NCI-H146 treated with DMSO at 0.1 percent for 48 hours (cell line): ENCODE measurements around the gene RFX1.

Experiments used
- DNase-seq: peaks from one replicate; lab custom pipeline; 2025; ENCODE audit not compliant: unreplicated experiment; lab: John Stamatoyannopoulos, UW

The RFX1 gene

DNA sequence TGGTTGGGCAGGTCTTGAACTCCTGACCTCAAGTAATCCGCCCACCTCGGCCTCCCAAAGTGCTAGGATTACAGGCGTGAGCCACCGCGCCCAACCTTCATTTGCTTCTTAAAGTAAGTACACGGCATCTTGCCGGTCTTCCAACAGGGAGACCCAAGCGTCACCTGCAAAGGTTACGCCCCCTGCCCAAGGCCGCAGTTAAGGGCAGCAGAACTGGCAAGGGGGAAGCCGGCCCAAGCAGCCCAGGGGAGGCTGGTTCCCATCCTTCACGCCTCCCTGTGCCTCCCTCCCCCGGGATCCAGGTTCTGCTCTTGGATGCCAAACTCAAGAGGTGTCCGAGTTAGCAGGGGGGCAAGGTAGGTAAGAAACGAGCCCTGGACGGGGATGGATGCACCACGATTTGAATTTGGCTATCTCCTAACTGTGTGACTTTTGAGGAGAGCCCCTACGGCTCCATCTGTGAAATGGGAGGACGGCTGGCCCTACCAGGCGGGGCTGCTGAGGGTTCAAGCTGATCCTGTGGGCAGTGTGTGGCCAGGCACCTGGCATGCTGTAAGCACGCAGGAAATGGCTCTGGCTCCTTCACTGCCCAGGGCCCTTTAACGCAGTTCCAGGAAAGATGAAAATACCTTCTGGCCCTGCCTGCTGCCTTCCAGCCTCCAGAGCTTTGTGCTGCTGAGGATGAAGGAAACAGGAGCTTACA lies 9.0 kb downstream of the RFX1 start:
- DNase-seq, result no peak

DNA sequence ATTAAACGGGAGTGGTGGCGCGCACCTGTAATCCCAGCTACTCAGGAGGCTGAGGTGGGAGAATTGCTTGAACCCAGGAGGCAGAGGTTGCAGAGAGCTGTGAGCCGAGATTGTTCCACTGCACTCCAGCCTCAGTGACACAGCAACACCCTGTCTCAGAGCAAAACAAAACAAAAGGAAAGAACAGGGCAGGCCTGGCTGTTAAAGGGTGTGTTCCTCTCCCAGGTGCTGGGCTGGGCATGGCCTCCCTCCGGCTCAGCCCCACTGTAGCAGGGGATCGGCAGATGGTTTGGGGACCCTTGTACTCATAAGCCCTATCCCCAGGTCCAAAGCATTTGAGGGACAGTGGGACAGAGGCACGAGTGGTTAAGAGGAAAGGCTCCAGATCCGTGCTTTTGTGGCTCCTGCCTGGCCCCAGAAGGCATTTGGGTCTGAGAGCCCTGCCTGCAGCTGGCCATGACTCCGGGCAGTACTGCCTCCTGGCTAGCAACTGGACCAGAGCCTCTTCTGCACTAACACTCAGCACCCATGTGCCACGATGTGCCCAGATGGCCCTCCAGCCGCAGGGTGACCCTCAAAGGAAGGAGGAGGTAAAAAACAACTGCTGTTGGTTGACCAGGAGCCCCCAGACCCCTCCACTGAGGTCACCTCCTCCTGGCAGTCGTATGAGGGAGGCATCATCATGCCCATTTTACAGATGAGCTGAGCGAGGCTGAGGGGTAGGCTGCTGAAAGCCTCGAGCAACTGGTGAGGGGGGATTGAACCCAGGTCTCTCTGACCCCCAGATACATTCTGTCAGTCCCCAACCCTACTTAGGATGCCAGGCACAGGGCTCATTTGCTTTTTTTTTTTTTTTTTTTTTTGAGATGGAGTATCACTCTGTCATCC lies 10.0 kb downstream of the RFX1 start:
- DNase-seq, result no peak

DNA sequence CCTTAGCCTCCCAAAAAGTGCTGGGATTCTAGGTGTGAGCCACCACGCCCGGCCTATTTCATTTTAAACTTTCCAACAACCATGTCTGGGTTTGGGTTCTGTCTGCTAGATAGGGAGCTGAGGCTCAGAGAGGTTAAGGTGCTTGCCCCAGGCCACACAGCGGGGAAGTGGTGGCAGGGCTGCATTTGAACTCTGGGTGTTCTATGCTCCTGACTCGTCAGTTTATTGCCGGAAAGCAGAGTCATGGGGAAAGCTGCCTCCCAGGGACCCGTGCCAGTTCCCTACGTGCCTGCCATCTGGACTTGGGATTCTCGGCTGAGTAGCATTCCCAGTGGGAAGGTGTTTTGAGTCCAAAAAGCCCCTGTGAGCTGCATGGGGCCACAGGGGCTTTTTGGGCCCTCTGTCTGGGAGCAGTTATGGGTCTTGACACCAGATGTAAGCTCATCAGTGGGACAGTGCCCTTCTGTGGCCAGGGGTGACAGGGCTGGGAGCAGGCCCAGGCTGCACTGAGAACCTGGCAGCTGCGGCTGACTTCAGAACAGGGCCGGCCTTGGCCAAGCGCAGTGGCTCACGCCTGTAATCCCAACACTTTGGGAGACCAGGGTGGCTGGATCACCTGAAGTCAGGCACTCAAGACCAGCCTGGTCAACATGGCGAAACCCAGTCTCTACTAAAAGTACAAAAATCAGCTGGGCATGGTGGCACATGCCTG lies 10.9 kb downstream of the RFX1 start:
- no peak for DNase-seq

- no peak for DNase-seq
Measured at GRCh38 chr19:13993590-13994300, 12.4 kb downstream of the RFX1 start.

GRCh38 chr19:13992025-13992424 lies 14.1 kb downstream of the RFX1 start:
- DNase-seq, result no peak

- no peak for DNase-seq
Measured at GRCh38 chr19:13990085-13990484, 16.0 kb downstream of the RFX1 start.

GRCh38 chr19:13989487-13989886 lies 16.6 kb downstream of the RFX1 start:
- no peak for DNase-seq

DNA sequence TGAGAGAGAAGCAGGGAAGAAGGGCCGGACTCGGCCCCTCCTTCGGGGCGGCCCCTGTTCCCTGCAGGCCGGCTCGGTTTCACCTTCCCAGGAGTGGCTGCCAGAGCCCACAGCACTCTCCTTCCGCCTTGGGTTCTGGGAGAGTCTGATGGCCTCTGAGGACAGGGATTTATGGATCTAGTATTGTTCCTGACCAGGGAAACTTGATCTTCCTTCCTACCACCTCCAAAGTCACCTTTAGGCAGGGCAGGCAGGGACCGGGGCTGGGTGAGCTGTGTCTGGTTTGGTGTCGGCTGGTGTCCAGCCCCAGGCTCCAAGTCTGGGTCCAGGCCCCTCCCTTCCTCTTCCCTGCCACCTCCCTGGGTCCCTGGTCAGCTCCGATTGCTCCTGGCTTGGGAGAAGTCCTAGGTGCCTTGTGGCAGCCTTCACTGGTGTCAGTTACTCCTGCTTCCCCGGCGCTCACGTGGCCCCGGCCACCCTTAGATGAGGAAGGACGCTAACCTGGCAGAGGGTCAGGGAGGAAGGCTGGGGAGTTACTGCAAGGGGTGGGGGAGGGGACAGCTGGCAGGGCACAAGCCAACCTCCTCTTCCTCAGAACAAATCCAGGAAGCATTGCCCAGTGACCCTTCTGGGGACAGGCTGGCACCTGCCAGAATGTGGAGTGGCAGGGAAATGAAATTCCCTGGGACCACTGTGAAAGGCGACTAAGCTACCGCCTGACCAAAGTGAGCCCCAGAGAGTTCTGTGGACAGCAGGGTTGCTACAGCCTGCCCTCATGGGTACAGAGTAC lies 18.8 kb downstream of the RFX1 start:
- no peak for DNase-seq

DNA sequence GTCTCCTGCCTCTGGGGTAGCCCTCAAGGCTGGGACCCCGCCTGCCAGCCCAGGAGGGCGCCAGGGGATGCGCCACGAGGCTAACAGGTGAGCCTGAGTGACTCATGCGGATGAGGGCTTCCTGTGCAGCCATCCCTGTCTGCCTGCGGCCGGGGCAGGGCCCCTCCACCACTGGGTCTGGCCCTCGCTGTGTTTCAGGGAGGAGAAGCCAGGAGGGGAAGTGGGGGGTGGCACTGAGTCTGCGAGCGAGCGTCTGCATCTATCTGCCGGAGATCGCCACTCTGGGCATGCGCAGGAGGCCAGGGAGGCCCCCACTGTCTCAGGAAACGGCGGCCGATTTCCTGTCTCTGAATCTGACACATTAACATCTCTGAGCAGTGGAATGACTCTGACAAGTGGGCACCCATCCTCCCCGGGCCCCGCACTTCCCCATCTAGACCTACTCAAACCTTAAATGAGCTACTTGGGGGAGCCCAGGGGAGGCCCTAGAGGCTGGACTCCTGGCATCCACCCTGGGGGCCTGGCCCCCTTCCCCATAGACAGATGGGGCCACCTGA lies 19.7 kb downstream of the RFX1 start:
- peak; percentile 2 for DNase-seq

DNA sequence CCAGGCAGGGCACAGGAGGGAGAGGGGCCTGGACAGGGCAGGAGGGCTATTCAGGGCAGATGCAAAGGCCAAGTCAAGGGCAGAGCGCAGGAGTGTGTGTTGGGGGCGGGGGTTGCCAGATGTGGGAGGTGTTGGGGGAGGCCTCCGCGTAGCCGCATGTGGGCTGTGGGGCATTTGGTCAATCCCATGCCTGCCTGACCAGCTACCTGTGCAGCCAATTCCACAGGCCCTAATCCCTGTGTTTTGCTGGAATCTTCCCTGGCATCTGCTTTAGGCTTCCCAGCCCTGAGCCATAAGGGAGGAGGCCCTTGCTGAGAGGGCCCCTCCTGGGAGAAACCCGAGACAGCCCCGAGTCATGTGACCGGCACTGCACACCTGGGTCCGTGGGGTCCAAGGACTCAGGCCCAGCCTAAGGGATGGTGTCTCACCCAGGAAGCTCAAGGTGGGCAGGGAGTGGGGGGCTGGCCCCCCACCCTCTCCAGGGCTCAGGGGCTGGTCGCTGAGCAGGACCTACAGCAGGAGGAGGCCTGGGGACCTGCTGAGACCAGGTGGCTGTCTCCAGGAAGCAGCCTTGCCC lies 20.3 kb downstream of the RFX1 start:
- DNase-seq, result no peak

DNA sequence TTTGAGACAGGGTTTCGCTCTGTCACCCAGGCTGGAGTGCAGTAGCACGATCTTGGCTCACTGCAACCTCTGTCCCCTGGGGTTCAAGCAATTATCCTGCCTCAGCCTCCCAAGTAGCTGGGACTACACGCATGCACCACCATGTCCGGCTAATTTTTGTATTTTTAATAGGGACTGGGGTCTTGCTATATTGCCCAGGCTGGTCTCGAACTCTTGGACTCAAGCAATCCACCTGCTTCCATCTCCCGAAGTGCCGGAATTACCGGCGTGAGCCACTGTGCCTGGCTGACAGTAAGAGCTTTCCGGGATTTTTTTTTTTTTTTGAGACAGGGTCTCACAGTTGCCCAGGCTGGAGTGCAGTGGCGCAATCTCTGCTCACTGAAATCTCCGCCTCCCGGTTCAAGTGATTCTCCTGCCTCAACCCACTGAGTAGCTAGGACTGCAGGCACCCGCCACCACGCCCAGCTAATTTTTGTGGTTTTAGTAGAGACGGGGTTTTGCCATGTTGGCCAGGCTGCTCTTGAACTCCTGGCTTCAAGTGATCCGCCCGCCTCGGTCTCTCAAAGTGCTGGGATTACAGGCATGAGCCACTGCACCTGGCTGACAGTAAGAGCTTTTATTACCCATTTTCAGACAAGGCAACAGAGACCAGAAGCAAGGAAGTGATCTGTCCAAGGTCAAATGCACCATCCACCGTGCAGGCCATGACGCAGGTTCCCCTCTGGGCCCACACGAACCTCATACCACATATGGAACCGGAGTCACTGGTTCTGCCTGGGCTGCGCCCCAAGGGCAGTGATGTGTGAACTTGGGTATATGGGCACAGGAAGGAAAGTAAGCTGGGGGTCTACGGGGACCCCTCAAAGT lies 21.0 kb downstream of the RFX1 start:
- no peak for DNase-seq

DNA sequence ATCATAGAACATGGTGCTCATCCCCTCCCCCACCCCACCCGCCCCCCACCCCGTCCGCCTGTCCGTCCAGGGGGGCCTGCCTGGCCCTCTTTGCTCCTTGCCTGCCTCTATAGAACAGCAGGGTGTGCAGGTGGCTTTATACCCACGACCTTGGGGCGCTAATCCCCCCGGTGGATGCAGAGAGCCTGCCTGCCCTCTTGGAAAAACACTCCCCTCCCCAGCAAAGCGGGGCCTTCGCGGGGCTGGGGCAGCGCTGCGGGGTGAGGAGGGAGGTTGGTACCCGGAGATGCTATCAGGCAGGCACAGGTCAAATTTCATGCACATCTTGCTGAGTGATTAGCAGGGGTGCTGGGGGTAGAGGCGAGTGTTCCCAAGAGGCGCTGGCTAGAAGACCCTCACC lies 21.9 kb downstream of the RFX1 start:
- DNase-seq, result no peak

DNA sequence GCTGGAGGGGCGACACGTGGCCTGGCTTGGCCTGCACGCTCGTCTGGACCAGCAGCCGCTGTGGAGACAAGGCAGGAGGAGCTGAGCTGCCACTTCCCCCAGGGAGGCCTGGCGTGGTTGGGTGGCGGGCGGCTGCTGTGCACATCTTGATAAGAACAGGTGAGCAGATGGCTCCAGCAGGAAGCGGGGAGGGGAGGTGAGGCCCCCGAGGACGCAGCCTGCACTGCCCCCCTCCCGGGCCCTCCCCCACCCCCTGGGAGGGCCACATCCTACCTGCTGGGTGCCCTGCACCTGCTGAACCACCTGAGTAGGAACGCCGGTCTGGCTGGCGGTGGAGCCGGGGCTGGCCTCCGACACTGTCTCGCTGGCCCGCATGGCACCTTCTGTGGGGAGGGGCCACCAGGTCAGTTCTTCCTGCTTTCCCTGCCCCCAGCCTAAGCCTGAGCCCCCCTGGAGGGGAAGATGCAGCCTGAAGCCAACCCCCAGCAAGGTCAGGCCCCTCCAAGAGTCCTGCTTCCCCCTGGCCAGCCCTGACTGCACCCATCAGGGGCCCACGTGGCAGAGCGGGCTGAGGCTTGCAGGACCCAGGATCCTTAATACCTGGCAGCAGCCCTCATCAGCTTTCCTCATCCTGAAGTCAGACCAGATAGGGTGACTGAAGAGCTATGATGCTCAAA lies 22.8 kb downstream of the RFX1 start:
- peak; percentile 97 for DNase-seq

- no peak for DNase-seq
Measured at GRCh38 chr19:13982773-13983172, 23.3 kb downstream of the RFX1 start.

DNA sequence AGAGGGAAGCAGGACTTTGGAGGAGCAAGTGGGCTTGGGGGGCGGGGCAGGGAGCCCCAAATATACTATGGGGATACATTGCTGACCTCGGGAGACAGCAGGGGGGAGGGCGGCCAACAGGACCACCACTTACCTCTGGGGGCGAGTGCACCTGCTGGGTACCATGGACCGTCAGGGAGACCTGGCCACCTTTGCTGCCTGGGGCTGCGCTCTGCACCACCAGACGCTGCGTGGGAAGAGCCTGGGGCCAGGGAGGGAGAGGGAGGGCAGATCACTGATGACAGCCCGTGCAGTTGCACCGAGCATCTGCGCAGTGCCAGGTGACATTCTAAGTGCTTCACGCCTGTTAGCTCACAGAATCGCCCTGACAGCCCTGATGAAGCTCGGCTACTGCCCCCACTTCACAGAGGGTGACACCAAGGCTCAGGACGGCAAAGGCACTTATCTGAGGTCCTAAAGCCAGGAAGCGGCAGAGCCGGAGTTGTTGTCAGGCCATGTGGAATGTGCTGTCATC lies 24.1 kb downstream of the RFX1 start:
- DNase-seq, result no peak

DNA sequence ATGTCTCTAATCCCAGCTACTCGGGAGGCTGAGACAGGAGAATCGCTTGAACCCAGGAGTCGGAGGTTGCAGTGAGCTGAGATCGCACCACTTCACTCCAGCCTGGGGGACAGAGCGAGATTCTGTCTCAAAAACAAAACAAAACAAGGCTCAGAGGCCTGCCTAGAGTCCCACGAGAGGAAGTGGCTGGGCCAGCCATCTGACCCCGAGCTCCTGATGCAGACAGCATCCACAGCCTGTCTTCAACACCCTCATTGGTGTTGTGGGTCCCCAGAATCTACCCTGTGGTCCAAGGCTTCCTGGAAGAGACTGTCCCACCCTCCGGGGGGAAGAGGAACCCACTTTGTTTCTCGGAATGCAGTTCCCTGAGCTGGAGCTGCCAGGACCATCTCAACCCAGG lies 24.7 kb downstream of the RFX1 start:
- no peak for DNase-seq

DNA sequence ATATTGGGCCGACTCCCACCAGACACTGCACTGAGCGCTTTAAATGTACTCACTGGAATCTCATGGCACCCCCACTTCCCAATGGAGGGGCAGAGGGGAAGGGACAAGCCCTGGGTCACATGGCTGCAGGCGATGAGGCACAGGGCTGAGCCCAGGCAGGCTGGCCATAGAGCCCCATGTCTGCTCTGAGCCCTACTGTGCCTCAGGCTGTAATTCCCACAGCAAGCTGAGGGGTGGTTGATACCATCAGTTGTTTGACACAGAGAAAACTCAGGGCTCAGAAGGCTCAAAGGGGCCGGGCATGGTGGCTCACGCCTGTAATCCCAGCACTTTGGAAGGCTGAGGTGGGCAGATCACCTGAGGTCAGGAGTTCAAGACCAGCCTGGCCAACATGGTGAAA lies 25.1 kb downstream of the RFX1 start:
- no peak for DNase-seq

GRCh38 chr19:13980340-13980739 lies 25.8 kb downstream of the RFX1 start:
- DNase-seq, result no peak
